ENCODE measurements around the gene B9D1. TPM values are rescaled to one million over a fixed set of nuclear protein-coding genes. Genes with fewer than 3 reads are reported as not detected.
A peak's percentile ranks its signal among the peaks of the same experiment; 100 is the strongest.

B9D1 gene
- total and polyA plus RNA-seq, 2 of the 13 experiments (the other 11 are each of a cell fraction or from before 2014, with no cell fraction given): 27.7 to 31.1 TPM

DNA sequence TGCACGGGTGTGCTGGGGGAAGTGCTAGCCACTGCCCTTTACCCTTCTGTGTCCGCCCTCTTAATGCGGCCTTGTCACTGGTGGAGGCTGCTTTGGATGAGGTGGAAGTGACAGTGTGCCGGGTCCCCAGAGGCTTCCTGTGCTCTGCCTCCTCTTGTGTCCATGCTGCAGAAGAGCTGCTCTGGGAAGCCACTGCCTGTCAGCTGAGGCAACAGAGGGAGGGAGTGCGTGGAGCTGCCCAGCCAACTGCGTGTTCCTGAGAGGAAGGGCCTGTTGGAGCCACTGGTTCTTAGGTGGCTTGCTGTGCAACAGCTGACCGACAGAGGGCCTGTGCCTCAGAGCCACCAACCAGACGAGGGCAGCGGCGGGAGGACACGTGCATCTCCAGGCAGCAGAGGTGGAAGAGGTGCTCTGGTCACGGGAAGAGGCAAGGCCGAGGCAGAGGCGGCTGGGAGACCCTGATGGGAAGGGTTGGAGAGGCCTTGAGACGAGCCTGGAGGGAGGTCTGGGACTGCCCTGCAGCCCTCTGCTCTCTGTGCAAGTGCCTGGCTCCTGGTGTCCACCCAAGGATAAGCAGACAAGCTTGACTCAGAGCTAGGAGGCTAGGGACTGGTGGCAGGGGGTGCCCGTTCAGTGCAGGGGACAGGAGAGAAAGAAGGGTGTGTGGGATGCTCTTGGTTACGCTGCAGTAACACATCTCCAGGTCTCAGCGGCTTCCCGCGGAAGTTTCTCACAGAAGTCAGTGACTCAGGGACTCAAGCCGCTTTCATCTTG, 25.4 kb downstream of the B9D1 start (continued):
- TF ChIP-seq HNF4G (IDR thresholded peaks at IDR 0.05; ENCODE audit: borderline replicate concordance, low read depth, low read length): no peak
- TF ChIP-seq HNF4G (CRISPR knock-in tag; IDR thresholded peaks at IDR 0.05; ENCODE audit: borderline replicate concordance, low read depth): 0 out of 2 replicates have a peak, but pooled peaks have one; percentile 25
- TF ChIP-seq, protein P1, sequence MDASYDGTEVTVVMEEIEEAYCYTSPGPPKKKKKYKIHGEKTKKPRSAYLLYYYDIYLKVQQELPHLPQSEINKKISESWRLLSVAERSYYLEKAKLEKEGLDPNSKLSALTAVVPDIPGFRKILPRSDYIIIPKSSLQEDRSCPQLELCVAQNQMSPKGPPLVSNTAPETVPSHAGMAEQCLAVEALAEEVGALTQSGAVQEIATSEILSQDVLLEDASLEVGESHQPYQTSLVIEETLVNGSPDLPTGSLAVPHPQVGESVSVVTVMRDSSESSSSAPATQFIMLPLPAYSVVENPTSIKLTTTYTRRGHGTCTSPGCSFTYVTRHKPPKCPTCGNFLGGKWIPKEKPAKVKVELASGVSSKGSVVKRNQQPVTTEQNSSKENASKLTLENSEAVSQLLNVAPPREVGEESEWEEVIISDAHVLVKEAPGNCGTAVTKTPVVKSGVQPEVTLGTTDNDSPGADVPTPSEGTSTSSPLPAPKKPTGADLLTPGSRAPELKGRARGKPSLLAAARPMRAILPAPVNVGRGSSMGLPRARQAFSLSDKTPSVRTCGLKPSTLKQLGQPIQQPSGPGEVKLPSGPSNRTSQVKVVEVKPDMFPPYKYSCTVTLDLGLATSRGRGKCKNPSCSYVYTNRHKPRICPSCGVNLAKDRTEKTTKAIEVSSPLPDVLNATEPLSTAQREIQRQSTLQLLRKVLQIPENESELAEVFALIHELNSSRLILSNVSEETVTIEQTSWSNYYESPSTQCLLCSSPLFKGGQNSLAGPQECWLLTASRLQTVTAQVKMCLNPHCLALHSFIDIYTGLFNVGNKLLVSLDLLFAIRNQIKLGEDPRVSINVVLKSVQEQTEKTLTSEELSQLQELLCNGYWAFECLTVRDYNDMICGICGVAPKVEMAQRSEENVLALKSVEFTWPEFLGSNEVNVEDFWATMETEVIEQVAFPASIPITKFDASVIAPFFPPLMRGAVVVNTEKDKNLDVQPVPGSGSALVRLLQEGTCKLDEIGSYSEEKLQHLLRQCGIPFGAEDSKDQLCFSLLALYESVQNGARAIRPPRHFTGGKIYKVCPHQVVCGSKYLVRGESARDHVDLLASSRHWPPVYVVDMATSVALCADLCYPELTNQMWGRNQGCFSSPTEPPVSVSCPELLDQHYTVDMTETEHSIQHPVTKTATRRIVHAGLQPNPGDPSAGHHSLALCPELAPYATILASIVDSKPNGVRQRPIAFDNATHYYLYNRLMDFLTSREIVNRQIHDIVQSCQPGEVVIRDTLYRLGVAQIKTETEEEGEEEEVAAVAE (CRISPR knock-in tag; IDR thresholded peaks at IDR 0.05; ENCODE audit: borderline replicate concordance): no peak
- TF ChIP-seq, protein P2, sequence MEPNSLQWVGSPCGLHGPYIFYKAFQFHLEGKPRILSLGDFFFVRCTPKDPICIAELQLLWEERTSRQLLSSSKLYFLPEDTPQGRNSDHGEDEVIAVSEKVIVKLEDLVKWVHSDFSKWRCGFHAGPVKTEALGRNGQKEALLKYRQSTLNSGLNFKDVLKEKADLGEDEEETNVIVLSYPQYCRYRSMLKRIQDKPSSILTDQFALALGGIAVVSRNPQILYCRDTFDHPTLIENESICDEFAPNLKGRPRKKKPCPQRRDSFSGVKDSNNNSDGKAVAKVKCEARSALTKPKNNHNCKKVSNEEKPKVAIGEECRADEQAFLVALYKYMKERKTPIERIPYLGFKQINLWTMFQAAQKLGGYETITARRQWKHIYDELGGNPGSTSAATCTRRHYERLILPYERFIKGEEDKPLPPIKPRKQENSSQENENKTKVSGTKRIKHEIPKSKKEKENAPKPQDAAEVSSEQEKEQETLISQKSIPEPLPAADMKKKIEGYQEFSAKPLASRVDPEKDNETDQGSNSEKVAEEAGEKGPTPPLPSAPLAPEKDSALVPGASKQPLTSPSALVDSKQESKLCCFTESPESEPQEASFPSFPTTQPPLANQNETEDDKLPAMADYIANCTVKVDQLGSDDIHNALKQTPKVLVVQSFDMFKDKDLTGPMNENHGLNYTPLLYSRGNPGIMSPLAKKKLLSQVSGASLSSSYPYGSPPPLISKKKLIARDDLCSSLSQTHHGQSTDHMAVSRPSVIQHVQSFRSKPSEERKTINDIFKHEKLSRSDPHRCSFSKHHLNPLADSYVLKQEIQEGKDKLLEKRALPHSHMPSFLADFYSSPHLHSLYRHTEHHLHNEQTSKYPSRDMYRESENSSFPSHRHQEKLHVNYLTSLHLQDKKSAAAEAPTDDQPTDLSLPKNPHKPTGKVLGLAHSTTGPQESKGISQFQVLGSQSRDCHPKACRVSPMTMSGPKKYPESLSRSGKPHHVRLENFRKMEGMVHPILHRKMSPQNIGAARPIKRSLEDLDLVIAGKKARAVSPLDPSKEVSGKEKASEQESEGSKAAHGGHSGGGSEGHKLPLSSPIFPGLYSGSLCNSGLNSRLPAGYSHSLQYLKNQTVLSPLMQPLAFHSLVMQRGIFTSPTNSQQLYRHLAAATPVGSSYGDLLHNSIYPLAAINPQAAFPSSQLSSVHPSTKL (CRISPR knock-in tag; IDR thresholded peaks at IDR 0.05): peak; percentile 11; the same call in 1 of the 2 replicates
- TF ChIP-seq, protein P3, sequence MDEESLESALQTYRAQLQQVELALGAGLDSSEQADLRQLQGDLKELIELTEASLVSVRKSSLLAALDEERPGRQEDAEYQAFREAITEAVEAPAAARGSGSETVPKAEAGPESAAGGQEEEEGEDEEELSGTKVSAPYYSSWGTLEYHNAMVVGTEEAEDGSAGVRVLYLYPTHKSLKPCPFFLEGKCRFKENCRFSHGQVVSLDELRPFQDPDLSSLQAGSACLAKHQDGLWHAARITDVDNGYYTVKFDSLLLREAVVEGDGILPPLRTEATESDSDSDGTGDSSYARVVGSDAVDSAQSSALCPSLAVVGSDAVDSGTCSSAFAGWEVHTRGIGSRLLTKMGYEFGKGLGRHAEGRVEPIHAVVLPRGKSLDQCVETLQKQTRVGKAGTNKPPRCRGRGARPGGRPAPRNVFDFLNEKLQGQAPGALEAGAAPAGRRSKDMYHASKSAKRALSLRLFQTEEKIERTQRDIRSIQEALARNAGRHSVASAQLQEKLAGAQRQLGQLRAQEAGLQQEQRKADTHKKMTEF (CRISPR knock-in tag; IDR thresholded peaks at IDR 0.05): 0 out of 2 replicates have a peak, but pooled peaks have one; percentile 30
- TF ChIP-seq CCDC6 (CRISPR knock-in tag; IDR thresholded peaks at IDR 0.05): peak; percentile 73
- TF ChIP-seq HOXA3 (CRISPR knock-in tag; IDR thresholded peaks at IDR 0.05): peak; percentile 83
- TF ChIP-seq ZNF749 (CRISPR knock-in tag; IDR thresholded peaks at IDR 0.05; ENCODE audit: borderline replicate concordance): peak; percentile 79; the same call in 1 of the 2 replicates
- TF ChIP-seq SMAD9 (CRISPR knock-in tag; IDR thresholded peaks at IDR 0.05): 0 out of 2 replicates have a peak, but pooled peaks have one; percentile 75
- TF ChIP-seq ZNF768 (CRISPR knock-in tag; IDR thresholded peaks at IDR 0.05): peak; percentile 91
- peak; percentile 85; the same call in 1 of the 2 replicates for TF ChIP-seq ZIK1 (CRISPR knock-in tag; IDR thresholded peaks at IDR 0.05; ENCODE audit: borderline replicate concordance, low read depth)
- TF ChIP-seq MXD4 (CRISPR knock-in tag; IDR thresholded peaks at IDR 0.05): peak; percentile 74; the same call in 1 of the 2 replicates
- TF ChIP-seq ZNF136 (CRISPR knock-in tag; IDR thresholded peaks at IDR 0.05; ENCODE audit: low read depth): peak; percentile 47; the same call in 1 of the 2 replicates
- TF ChIP-seq, protein P4, sequence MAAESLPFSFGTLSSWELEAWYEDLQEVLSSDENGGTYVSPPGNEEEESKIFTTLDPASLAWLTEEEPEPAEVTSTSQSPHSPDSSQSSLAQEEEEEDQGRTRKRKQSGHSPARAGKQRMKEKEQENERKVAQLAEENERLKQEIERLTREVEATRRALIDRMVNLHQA (CRISPR knock-in tag; IDR thresholded peaks at IDR 0.05): no peak
- TF ChIP-seq, protein P5, sequence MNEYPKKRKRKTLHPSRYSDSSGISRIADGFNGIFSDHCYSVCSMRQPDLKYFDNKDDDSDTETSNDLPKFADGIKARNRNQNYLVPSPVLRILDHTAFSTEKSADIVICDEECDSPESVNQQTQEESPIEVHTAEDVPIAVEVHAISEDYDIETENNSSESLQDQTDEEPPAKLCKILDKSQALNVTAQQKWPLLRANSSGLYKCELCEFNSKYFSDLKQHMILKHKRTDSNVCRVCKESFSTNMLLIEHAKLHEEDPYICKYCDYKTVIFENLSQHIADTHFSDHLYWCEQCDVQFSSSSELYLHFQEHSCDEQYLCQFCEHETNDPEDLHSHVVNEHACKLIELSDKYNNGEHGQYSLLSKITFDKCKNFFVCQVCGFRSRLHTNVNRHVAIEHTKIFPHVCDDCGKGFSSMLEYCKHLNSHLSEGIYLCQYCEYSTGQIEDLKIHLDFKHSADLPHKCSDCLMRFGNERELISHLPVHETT (CRISPR knock-in tag; conservative IDR thresholded peaks at IDR 0.05): no peak
